HG03460 (cell line): ENCODE measurements around the gene ERCC5.

Source experiments
- ATAC-seq: cut with Tn5 transposase; IDR thresholded peaks from one replicate; pipeline ENCODE4 v1.9.1; 2021; ENCODE audit not compliant: unreplicated experiment

Gene ERCC5

DNA sequence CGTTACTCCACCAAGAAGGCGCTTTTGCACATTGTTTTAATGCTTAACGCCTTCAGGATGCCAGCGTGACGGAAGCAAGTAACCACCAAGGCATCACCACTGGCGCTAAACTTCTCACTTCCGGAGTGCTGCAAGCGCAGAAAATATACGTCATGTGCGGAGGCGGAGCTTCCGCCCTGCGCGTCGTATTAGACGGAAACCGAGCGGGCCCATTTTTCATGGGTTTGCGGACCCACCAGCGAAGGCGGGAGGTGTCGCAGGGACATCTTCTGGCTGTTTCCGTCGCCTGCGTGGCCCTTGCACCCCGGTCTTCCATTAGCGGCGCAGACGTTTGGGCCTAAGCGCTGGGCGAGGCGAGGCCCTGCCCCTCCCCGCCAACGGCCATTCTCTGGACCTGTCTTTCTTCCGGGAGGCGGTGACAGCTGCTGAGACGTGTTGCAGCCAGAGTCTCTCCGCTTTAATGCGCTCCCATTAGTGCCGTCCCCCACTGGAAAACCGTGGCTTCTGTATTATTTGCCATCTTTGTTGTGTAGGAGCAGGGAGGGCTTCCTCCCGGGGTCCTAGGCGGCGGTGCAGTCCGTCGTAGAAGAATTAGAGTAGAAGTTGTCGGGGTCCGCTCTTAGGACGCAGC, at the start of gene ERCC5:
TSS of gene ERCC5 (plus strand) at position 403 of the 631 bp plus-strand sequence. CDS start 235 bp downstream, outside the sequence.
- peak; percentile 75 for ATAC-seq

DNA sequence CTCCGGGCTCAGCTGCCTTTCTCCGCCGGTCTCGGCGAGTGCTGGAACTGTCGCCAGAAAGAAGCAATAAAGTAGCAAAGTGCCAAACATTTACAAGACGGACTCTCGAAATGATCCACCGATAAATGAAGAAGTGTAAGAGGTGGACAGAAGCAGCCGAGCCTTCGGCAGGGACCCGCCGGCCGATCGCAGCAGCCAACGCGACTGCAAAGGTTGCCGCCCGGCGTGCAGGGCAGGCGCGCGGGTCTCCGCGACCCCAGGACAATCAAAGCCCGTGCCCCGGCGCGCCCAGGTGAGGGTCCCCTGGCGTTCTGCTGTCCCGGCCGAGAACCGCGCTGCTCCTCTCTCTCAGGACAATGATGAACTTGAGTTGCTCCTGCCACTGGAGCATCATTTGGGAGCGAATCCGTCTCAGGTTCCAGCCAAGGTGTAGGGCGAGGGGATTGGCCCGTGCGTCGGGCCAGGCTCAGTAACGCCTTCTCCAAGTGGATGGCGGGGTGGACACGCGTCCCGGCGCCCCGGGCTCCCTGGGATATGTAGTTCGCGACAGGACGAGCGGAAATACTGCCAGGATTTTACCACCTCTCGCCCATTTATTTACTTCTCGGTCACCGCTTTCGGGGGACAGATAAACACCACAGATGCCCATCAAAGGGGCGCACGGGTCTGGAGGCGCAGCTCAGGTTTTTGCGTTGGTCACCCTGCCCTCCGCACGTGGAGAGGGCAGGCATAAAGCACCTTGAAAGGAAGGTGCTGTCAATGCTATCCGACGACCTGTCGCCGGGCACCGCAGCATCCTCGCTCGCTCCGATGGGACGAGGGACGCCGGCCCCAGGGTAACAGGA, 47.0 kb upstream of the ERCC5 start, which contains the start of the genes BIVM and POGLUT2:
TSS of gene BIVM (plus strand) at position 539 of the 845 bp plus-strand sequence. CDS start 8,149 bp downstream, outside the sequence.
TSS of gene POGLUT2 (minus strand) at position 396 of the 845 bp plus-strand sequence. CDS start at position 90, 306 bp downstream.
- ATAC-seq: peak; percentile 81

DNA sequence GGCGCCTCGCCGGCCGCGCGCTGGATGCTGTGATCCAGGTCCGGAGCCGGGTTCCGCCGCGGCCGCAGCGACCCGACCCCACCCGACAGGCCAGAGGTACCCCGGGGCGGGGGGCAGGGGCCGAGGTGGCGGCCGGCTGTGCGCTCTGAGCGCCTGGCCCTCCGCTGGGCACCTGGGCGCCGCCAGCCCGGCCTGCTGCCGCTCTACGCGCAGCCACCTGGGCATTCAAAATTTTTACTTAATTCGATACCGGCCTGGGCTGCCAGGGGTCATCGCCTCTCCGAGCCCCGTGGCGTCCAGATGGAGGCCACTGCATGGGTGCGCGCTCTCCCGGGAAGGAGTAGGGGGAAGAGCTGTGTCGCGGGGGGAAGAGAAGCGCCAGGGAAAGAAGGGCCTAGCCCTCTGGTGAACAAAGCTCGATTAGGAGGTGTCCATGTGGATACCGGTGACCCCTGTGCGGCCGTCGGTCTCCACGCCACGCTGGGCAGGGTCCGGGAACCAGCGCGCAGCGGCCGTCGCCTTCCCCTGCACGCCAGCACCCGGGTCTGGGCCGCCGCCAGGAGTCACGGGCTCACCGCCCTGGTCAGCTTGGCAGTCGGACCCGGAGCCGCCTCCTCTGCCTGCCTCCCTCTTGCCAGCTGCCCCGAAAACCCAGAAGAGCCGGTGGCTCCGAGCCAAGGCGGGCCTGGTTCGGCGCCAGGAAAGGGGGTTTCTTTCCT, 46.2 kb upstream of the ERCC5 start:
- peak; percentile 7 for ATAC-seq

GRCh38 chr13:102800145-102801041, 45.4 kb upstream of the ERCC5 start:
- ATAC-seq: peak; percentile 74

DNA sequence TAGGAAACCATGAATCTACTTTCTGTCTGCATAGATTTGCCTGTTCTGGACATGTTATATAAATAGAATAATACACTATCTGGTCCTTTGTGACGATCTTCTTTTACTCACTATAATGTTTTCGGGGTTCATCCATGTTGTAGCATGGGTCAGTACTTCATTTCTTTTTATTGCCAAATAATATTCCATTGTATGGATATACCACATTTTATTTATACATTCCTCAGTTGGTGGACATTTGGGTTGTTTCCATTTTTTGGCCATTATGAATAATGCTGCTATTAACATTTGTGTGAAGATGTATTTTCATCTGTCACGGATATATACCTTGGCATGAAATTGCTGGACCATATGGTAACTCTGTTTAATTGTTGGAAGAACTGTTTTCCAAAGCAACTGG, 40.2 kb upstream of the ERCC5 start:
- no peak for ATAC-seq

DNA sequence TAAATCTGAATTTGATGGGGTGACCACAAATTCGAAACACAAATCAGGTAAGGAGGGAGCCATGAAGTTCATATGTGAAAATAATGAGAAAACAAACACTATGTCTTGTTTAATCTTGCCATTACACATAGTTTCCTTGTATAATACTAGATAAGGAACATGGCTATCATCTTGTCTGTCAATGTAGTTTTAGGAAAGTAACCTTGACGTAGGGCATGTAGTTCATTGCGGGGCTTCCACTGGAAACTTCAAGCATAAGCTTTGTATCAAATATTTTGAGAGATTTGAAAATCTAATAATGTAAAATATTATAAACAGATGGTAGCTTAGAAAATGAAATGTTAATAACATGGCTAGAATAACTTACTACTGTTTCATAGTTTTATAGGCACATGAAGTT, 38.1 kb upstream of the ERCC5 start:
- ATAC-seq: no peak

DNA sequence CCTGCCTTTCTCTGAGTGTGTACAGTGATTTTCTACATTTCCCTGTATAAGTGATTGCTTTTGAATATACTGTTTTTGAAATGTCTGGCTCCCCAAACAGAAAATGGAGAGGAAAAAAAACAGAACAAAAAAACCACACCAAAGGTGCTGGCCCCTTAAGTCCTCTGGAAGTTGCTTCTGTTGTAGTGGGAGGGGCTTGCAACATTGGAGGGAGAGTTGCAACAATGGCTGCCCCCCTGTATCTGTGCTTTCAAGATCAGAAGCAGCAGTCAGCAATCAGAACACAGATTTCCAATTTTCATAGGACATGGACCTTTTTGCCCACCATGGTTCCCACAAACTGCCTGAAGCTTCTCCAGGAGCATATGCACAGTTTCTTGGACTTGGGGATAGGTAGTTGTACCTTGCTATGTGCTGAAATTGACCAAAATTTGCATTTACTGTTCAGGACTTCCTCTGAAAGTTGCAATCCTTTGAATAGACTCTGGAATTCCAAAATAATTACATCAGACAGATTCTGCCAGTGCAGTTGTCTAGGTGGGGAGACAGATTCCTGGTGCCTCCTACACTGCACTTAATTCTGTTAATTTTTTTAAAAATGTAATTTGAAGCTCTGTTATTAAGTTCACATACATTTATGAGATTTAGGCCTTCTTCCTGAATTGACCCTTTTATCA, 33.1 kb upstream of the ERCC5 start:
- no peak for ATAC-seq

GRCh38 chr13:102814025-102814607, 31.7 kb upstream of the ERCC5 start:
- ATAC-seq: peak; percentile 48

GRCh38 chr13:102814793-102815192, 31.0 kb upstream of the ERCC5 start:
- no peak for ATAC-seq

- ATAC-seq: no peak
Measured at GRCh38 chr13:102815788-102816187, 30.0 kb upstream of the ERCC5 start.

- ATAC-seq: no peak
Measured at GRCh38 chr13:102816708-102817107, 29.1 kb upstream of the ERCC5 start.

DNA sequence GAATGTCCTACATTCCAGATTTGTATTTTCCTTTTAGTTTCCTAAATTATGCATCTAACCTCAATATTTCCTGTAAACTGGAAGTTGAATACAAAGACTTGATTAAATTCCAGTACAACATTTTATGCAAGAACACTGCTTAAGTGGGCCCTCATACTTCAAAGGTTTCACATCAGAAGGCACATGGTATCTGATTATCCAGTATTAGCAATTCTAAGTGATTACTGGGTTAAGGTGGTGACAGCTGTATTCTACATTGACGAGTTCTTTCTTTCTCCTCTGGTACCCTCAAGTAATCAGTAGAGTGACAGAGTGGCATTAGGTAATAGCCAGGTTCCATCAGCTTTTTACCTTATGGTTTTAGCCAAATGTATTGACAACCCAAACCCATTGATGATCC, 28.6 kb upstream of the ERCC5 start:
- no peak for ATAC-seq

GRCh38 chr13:102817907-102818306, 27.9 kb upstream of the ERCC5 start:
- no peak for ATAC-seq

DNA sequence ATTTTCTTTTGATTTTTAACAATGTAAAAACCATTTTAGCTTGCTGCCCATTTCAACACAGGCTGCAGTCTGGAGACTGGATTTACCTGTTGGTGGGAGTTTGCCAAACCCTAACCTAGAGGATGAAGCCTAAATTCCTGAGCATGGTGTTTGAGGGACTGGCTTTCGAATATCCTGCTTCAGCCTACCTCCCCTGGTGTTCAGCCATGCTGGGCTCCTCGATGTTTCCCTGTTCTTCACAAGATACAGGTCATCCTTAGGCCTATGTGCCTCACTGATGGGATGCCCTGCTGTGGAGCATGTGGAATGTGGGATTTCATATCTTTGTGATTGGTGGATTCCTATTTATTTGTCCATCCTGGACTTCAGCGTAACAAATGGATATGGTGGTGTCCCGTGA, 20.4 kb upstream of the ERCC5 start:
- ATAC-seq: no peak

GRCh38 chr13:102825921-102826706, 19.7 kb upstream of the ERCC5 start:
- ATAC-seq: no peak

DNA sequence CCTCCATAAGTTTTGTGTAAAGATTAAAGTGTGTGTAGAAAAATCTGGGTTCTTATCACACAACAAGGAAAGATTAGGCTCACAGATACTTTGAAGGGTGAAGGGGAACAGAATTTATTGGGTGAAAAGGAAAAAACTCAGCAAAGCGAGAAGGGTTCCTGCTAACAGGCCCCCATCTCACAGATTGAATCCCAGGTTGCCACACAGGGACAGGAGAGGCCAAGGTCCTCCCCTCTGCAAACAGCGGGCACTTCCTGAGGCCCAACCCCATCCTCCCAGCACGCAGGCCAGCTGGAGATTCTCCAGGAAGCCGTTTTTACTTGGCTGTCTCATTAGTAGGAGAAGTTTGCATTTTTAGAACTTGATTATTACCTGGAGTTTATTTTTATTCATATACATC, 15.2 kb upstream of the ERCC5 start:
- no peak for ATAC-seq

DNA sequence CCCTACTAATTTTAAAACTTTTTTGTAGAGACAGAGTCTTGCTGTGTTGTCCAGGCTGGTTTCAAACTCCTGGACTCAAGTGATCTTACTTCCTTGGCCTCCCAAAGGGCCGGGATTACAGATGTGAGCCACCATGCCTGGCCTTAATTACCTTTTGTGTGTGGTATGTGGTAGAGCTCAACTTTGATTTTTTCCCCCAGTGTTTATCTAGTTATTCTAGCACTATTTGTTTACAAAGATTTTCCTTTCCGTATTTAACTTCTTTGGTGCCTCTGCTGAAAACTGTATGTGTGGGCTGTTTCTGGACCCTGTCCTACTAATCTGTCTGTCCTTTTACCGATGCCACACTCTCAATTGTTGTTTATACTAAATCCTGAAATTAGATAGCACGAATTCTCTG, 9.4 kb upstream of the ERCC5 start:
- no peak for ATAC-seq

- no peak for ATAC-seq
Measured at GRCh38 chr13:102838273-102838672, 7.6 kb upstream of the ERCC5 start.

GRCh38 chr13:102838982-102839381, 6.8 kb upstream of the ERCC5 start:
- no peak for ATAC-seq
